Body of pancreas (tissue), 4 donors: ENCODE results near the gene NAIF1. TPM values are rescaled to one million over a fixed set of nuclear protein-coding genes. Genes with fewer than 3 reads are reported as not detected.
"Not testable (repeated sequence)": the region's sequence is repeated elsewhere in the genome, so short reads cannot be mapped to it uniquely, and the experiment has no call there.

Experiments used
- ATAC-seq: fragments of 150-250 bp; one replicate; pipeline ENCODE4 v1.9.1; 2016
- DNase-seq, 4 donors: peaks; one replicate each; pipeline ENCODE4 v3.0.0-alpha.2; 2019
- H3K27ac ChIP-seq, 4 donors: fragments of 200-600 bp; sonication (generic); 1 replicate in 3 of 4; 2 replicates in 1 of 4; pipeline versions ENCODE4 v1.5.1 to v1.6.1; 2016 to 2019; ENCODE audit warnings: mild to moderate bottlenecking in 1 of 4, mixed read lengths in 1 of 4, moderate library complexity in 1 of 4
- H3K27me3 ChIP-seq, 2 donors: fragments of 200-600 bp; sonication (generic); one replicate each; pipeline ENCODE4 v1.6.0; 2016; ENCODE audit warnings: mild to moderate bottlenecking in 1 of 2
- H3K36me3 ChIP-seq, 2 donors: fragments of 200-600 bp; sonication (generic); replicated peaks in 1 of 2; 2 replicates each; pipeline ENCODE4 v1.5.1; 2016; ENCODE audit warnings: low read depth in 2 of 2; ENCODE audit not compliant: insufficient read depth in 1 of 2
- H3K4me1 ChIP-seq: fragments of 200-600 bp; sonication (generic); one replicate; pipeline ENCODE4 v1.6.0; 2016
- H3K4me3 ChIP-seq, 2 donors: fragments of 200-600 bp; sonication (generic); 1 replicate in 1 of 2; 2 replicates in 1 of 2; pipeline ENCODE4 v1.5.1; 2016 to 2019
- H3K9me3 ChIP-seq, 3 donors: fragments of 200-600 bp; sonication (generic); 1 replicate in 2 of 3; 2 replicates in 1 of 3; pipeline ENCODE4 v1.5.1; 2016
- CTCF ChIP-seq, 7 experiments: fragments of 450-650 bp in 4 of 7; fragments of 200-600 bp in 3 of 7; sonication (generic) in 3 of 7; IDR thresholded peaks; one replicate each; pipeline ENCODE4 v1.5.1; 2016 to 2019; ENCODE audit warnings: antibody characterized with exemption in 7 of 7
- POLR2A ChIP-seq, 3 donors: fragments of 450-650 bp; IDR thresholded peaks; one replicate each; pipeline ENCODE4 v1.6.1; 2016; ENCODE audit warnings: antibody characterized with exemption in 3 of 3, mild to moderate bottlenecking in 2 of 3
- WGBS, 2 donors: methylation state at CpG; one replicate each; pipeline ENCODE4 v1.1.5; 2017; 5-methylcytosine and 5-hydroxymethylcytosine counted together
- intact Hi-C: fragments of 100-400 bp; cut with DNase I; formaldehyde crosslinking; loops from one replicate; pipeline ENCODE4 v1.15.1; 2023
- total RNA-seq, 2 donors: library from RNA; depleted of rRNA; stranded (reverse); fragments of >200 nt; gene quantifications; one replicate each; pipeline ENCODE4 v1.1.0, GENCODE V29; 2016

NAIF1 gene
- total RNA-seq, 2 donors from 2014 or later = 1.3 to 4.9 TPM

DNA sequence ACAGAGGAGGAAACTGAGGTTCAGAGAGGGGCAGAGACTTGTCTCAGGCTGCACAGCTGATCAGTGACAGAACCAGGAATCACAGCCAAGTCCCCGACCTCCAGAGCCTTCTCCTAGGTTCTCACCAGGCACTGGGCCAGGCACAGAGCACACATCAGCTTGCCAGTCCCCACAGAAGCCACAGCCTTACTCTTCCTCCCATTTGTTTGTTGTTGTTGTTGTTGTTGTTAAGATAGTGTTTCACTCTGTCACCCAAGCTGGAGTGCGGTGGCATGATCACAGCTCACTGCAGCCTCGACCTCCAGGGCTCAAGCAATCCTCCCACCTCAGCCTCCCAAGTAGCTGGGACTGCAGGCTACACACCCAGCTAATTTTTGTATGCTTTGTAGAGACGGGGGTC, 41.4 kb downstream of the NAIF1 start:
- Histone ChIP-seq H3K36me3 (no peaks in the 10 kb centered on the region), H3K4me3 (no peak overlapping the region), H3K4me1 (no peaks in the 10 kb centered on the region), H3K27ac (no peak overlapping the region), H3K9me3 (no peaks in the 10 kb centered on the region), H3K27me3 (no peaks in the 10 kb centered on the region)
- ATAC-seq = no peak
- no peak for DNase-seq
- TF ChIP-seq CTCF (IDR thresholded peaks at IDR 0.05) (no peak), POLR2A (IDR thresholded peaks at IDR 0.05) (no peak)
- 72 to 74% methylated on average over 4 of the region's 4 CpGs for WGBS, 2 donors
- intact Hi-C loops = no loop called here

- WGBS, 2 donors = 84 to 92% methylated on average over 5 of the region's 5 CpGs
- intact Hi-C loops = no loop called here
- Histone ChIP-seq H3K36me3 (no peaks in the 10 kb centered on the region), H3K9me3 (no peaks in the 10 kb centered on the region), H3K4me3 (no peak overlapping the region), H3K27me3 (no peaks in the 10 kb centered on the region), H3K4me1 (no peaks in the 10 kb centered on the region), H3K27ac (no peak overlapping the region)
- ATAC-seq (no peak), DNase-seq (no peak)
- TF ChIP-seq CTCF (IDR thresholded peaks at IDR 0.05) = no peak
- no peak for TF ChIP-seq POLR2A (IDR thresholded peaks at IDR 0.05)
Measured at GRCh38 chr9:128024761-128025308, 42.3 kb downstream of the NAIF1 start.

GRCh38 chr9:128023671-128024070, 43.4 kb downstream of the NAIF1 start:
- H3K4me1 ChIP-seq, H3K27me3 ChIP-seq, H3K9me3 ChIP-seq, ATAC-seq, DNase-seq, H3K4me3 ChIP-seq, H3K27ac ChIP-seq, H3K36me3 ChIP-seq, intact Hi-C loops: not testable (repeated sequence)
- WGBS, 2 donors = 67 to 83% methylated on average over 12 of the region's 12 CpGs

DNA sequence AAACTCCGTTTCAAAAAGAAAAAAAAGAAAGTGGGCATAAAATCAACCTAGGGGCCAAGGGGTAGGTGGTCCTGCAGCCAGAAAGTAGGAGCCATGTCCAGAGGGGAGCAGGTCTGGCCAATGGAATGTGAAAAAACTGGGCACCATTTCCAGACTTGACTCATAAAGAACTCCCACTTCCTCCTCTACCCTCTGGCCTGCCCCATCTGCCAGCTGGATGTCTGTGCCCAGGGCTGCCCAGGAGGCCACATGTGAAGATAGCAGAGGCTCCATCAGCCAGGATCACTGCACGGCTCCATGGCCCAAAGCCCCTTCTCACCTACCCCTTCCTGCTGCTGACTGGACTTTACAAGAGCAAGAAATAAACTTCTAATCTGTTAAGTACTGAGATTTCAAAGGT, 44.2 kb downstream of the NAIF1 start:
- no peak for ATAC-seq
- 63 to 75% methylated on average over 2 of the region's 2 CpGs for WGBS, 2 donors
- Histone ChIP-seq H3K4me1 (no peaks in the 10 kb centered on the region), H3K36me3 (no peaks in the 10 kb centered on the region), H3K27me3 (no peaks in the 10 kb centered on the region), H3K4me3 (no peak overlapping the region), H3K9me3 (no peaks in the 10 kb centered on the region), H3K27ac (no peak overlapping the region)
- no peak for TF ChIP-seq POLR2A (IDR thresholded peaks at IDR 0.05)
- TF ChIP-seq CTCF (IDR thresholded peaks at IDR 0.05) = no peak
- intact Hi-C loops = no loop called here
- DNase-seq = no peak

GRCh38 chr9:128021098-128021497, 46.0 kb downstream of the NAIF1 start:
- Histone ChIP-seq H3K27me3 (no peaks in the 10 kb centered on the region), H3K4me1 (no peaks in the 10 kb centered on the region), H3K4me3 (no peak overlapping the region), H3K27ac (no peak overlapping the region), H3K9me3 (no peaks in the 10 kb centered on the region), H3K36me3 (no peaks in the 10 kb centered on the region)
- TF ChIP-seq POLR2A (IDR thresholded peaks at IDR 0.05) (no peak), CTCF (IDR thresholded peaks at IDR 0.05) (no peak)
- 78 to 92% methylated on average over 1 of the region's 1 CpG for WGBS, 2 donors
- intact Hi-C loops = no loop called here
- ATAC-seq (no peak), DNase-seq (no peak)
